Measurements from ENCODE around the gene ASCC3.

DNA sequence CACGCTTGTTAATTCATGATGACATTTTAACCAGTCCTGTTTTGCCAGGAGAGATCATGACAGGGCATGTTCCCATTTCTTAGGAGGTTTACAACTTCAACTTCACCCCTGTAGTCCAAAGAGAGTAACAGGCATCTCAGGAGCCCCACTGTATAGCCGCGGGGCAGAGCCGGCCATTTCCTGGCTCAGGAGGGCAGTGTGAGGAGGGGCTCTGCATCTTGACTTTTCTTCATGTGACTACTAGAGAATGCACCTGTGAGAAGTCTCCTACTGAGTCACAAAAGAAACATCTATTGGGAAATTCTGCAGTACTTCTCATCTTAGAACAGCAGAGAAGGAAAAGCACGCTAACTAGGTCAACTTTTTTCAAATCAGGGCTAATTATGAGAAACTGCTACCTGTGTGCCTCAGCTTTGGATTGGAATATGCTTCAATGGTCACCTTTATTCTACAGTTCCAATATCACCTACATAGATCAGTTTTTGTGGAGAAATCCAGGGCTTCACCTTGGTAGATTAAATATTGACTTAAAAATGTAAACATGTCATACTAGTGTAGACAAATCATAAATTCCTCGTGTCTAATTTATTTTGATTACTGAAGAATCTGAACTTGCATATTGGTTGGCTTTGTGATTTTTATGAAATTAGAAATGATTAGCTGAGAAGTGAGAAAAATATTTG, 387.8 kb downstream of the ASCC3 start:
- TF ChIP-seq POLR2A (IDR thresholded peaks at IDR 0.05): no peak
- TF ChIP-seq, protein P1, sequence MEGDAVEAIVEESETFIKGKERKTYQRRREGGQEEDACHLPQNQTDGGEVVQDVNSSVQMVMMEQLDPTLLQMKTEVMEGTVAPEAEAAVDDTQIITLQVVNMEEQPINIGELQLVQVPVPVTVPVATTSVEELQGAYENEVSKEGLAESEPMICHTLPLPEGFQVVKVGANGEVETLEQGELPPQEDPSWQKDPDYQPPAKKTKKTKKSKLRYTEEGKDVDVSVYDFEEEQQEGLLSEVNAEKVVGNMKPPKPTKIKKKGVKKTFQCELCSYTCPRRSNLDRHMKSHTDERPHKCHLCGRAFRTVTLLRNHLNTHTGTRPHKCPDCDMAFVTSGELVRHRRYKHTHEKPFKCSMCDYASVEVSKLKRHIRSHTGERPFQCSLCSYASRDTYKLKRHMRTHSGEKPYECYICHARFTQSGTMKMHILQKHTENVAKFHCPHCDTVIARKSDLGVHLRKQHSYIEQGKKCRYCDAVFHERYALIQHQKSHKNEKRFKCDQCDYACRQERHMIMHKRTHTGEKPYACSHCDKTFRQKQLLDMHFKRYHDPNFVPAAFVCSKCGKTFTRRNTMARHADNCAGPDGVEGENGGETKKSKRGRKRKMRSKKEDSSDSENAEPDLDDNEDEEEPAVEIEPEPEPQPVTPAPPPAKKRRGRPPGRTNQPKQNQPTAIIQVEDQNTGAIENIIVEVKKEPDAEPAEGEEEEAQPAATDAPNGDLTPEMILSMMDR (IDR thresholded peaks at IDR 0.05): no peak
- no peak for TF ChIP-seq EP300 (IDR thresholded peaks at IDR 0.05)
